Epidermal melanocyte (primary cell): ENCODE data around the gene ACAD11.
"Not testable (repeated sequence)": the region's sequence is repeated elsewhere in the genome, so short reads cannot be mapped to it uniquely, and the experiment has no call there.

Source experiments
- DNase-seq: peaks from one replicate; pipeline ENCODE4 v3.0.0; 2011; ENCODE audit warnings: low spot score; ENCODE audit not compliant: insufficient read length

Gene ACAD11

DNA sequence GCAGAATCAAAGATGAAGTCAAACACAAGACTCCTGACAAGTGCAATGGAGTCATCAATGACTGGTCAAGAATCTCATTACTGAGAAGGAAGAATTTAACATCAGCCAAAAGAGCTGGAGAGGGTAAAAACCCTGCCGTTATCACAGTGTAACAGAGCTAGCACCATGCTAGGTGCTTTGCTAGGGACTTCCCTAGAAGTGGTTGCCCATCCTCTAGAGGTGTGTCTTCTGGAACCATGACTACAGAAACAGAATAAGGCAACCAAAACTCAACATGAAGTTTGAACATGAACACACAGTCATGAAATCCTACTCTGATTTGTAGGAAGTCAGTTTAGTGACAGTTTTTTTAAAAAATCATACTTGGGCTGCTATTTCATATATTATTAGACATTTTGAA is 9.5 kb downstream of the ACAD11 start:
- no peak for DNase-seq

DNA sequence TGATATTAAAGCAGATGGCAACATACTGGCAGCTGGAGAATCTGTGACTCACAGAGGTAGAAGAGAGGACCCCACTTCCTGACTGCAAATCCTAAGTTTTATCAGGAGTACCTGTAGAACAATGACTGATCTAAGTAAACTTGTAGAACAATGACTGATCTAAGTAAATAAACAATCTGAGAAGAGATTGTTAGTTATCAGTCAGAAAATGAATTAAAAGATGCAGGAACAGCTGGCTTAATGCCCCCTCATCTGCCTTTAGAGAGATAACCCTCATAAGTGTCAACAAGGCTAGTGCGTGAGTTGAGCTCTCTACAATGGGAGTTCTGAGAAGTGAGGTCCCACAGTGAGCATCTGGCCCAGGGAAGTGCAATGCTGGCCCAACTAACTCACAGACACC is 14.6 kb downstream of the ACAD11 start:
- DNase-seq = no peak

DNA sequence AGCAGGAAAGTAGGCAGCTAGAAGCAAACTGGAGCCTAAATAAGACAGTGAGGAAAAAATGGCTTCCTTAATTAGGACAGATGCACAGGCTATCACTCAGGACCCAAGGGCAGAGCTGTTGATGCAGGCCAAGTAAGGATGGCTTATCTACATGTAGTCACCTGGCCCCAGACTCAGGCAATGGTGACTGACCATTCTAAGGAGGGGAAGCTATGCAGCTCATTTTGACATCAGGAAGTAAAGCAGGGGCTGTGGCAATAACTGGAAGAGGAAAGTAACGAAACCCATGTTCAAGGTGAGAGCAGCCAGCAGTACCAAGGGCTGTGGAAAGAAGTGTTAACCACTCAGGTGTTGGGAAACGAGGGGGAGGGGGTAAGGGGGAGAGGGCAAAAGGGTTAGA is 16.2 kb downstream of the ACAD11 start:
- no peak for DNase-seq

DNA sequence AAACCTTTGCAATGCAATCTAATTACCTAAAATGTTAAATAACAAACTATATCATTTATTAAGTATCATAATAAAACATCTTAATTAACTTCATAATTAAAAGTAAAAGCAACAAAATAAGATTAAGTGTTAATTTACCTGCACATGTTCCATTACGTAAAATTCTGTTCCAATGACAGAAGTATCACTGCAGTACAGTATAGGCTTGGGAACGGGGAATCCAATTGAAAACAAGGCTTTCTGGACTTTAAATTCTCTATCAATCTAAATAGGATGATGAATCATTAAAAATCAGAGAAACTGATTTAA is 17.1 kb downstream of the ACAD11 start:
- DNase-seq = no peak

DNA sequence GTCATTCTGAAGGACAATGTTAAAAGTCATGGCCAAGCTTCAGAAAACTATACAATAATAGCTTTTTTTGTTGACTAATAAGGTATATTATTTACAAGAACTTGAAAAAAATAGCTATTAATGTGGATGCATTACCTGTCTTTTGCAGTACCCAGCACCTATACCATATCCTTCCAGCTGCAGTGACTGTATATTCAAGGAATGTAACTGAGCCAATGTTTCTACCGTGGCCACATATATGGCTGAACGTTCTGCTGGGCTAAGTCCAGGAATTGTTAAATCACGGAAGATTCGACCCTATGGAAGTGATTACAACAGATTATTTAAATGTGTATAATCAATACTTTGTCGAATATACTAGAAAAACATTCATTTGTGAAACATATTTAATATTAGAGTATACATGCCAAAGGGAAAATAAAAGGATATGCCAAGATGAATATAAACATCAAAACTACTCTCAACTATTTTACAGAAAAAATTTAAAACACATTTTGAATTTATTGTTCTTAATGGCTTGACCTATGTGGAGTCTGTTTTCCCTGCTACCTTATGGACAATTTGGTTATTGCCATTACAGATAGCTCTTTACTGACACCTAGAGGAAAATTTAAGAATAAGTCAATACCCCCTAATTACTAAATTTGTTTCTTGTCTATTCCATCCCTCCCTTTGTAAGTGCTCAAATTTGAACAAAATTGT is 17.6 kb downstream of the ACAD11 start:
- DNase-seq = peak; percentile 55

DNA sequence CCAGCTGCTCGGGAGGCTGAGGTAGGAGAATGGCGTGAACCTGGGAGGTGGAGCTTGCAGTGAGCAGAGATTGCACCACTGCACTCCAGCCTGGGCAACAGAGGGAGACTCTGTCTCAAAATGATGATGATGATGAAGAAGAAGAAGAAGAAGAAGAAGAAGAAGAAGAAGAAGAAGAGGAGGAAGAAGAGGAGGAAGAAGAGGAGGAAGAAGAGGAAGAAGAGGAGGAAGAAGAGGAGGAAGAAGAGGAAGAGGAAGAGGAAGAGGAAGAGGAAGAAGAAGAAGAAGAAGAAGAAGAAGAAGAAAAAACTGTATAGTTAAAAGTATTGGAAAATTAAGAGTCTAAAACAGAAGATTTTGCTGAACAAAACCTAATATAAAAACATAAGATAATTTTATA is 18.2 kb downstream of the ACAD11 start:
- not testable (repeated sequence) for DNase-seq

DNA sequence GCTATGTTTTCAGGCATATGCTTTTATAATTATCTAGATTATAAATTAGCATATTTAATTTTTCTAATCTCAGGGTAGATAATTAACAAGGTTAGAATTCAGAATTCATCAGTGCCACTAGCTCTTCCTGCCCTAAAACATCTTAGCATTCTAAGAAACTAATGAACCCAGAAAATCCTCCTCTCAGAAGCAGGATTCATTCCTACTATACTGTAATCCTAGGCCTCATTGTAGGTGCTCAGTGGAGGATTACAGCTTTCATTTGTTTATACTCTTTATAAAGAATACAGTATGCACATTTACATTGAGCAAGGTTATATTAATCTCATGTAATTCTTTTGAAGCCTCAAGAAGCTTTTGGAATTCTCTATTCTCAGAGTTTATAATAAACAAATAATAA is 20.9 kb downstream of the ACAD11 start:
- DNase-seq = no peak

DNA sequence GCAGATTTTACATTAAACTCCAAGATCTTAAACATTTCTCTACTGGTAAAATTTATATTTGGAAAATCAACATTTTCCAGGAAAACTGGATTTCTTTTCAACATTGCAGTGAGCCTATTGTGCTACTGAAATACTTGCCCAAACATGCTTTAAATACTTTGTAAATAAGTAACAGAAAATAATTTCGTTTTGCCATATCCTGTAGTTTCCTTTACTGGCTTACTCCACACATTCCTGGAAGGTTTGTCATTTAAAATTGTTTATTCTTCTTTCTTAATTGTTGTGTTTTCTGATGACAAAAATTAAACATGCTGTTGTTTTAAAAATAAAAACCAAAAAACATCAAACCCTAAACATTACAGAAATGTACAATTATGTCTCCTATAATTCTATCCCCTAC is 22.0 kb downstream of the ACAD11 start:
- DNase-seq = peak; percentile 23

DNA sequence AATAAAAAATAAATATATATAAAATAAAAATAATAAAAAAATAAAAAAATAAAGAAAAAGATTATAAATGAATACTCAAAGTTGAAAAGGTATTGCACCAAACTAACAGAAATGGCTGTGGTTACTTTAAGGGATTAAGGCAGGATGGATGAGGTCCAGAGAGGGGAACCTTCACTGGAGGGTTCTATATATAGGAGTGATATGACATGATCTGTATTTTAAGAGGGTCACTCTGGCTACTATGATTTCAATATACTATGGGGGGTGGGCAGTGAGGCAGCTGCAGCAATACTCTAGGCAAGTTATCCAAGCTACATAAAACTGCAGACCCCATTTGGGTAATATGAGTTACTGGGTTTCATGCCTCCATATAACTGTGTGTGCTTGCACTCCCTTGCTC is 24.6 kb downstream of the ACAD11 start:
- no peak for DNase-seq

DNA sequence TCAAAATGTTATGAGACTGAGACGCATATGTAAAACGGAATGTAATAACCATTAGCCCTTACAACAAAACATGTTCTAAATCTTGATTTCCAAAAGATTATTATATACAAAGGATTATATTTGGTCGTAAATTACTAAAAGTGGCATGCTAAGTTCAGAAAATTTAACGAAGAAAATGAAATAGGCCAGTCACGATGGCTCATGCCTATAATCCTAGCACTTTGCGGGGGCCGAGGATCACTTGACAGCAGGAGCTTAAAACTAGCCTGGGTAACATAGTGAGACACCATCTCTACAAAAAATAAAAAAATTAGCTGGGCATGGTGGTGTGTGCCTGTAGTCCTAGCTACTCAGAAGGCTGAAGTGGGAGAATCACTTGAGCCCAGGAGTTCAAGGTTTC is 29.0 kb downstream of the ACAD11 start:
- DNase-seq = no peak

DNA sequence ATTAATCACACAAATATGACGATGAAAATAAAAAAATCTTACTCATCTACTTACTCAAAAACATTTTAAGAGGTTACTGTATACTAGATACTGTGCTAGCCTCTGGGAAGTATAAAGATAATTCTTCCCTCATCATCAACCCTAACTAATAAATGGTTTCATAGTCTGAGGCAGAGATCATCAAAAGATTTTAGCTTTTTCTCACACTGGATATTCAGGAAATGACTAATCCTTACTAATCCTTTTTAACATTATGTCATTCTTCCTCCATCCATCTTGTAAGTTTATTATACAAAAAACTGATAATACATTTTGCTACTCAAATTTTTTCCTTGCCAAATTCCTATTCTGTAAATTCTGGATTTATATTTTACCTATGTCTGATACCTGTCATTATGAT is 29.7 kb downstream of the ACAD11 start:
- DNase-seq = no peak

DNA sequence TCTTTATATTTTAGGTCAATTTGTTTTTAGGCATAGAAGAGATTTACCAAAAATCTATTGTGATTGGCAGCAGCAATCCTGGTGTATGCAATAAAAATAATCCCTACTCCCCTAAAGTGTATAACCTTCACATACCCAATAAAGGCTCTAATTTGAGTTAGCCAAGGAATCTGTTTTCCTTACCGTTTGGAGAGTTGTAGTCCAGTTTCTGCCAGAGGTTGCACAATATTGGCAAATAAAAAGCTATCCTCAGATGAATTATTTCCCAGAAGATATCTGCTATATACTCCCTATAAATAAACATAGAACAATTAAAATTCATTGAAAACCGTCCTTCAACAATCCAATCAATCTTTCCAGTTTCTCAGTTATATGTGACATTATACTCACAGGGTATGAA is 31.5 kb downstream of the ACAD11 start:
- no peak for DNase-seq

DNA sequence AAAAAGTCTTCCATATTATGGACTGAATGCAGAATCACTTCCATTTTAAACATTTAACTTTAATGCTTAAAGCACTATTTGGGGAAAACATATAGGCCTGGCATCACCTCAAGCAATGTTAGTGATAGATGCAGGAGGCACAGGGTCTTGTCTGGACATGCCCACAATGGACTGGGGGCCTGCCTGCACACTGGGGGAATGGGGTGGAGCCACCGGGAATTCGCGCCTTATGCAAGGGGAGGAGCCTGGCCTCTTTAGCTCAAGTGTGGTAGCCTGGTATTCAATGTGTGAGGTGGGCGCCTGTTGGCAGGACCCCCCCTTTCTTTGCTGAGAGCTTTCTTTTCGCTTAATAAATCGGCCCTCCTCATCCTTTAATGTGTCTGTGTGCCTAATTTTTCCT is 32.7 kb downstream of the ACAD11 start:
- DNase-seq = no peak

DNA sequence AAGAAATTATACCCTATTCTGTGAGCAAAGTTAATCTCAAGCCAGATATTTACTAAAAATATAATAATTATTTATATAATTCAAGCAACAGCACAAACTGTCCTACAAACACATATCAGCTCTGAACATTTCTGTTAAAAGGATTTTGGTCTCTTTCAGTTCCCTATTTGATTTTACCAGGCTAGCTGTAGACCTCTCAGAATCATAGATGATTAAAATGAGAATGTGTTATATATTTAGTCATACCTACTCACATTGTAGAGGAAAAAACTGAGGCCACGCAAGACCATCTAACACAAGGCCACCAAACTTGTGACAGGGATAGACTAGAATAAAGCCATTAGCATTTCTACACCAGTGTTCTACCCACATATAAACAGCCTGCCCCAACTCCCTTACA is 34.0 kb downstream of the ACAD11 start:
- no peak for DNase-seq

DNA sequence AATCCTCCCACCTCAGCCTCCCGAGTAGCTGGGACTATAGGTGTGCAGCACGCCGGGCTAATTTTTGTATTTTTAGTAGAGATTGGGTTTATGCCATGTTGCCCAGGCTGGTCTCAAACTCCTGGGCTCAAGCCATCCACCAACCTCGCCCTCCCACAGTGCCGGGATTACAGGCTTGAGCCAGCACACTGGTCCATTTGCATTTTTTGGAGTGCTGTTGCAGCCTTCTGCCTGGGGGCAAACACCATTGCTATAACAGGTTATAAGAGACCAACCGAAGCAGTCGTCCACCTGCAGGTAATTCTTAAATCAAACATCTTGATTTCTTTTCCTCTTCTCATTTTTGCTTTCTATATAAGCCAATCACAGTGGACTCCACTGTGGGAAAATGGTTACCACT is 34.8 kb downstream of the ACAD11 start:
- DNase-seq = no peak

DNA sequence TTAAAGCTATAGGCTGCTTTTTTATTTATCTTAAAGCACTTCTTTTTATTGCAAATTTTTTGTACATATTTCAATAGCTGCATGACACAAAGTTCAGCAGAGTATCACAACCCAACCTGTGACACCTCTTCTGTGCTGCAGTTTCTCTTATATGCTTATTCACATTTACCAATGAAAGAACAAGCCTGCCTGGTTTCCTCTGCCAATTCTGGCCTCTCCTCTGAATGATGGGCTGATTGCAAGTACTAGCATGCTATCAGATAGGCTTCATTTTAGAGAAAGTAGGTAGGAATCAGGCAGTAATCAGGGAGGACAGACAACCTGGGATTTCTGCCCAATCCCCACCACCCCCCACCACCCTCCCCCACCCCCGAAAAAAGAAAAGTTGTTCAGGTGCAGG is 36.0 kb downstream of the ACAD11 start:
- no peak for DNase-seq

DNA sequence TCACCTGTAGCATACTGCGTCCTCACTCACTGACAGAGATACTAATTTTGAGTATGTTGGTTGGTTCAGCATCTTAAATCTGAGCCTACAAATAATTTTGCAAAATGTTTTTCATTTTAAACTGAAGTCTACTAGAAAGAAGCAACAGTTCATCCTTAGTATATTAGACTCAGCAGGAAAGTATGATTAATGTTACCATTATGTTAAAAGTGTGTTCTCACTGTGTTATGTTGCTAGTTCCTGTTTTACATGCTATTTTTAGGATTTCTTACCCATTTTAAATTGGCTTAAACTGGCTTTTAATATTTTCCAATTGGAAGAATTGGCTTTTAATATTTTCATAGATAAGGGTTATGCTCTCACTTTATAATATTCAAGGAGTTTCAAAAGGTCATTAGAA is 36.8 kb downstream of the ACAD11 start:
- DNase-seq = no peak

DNA sequence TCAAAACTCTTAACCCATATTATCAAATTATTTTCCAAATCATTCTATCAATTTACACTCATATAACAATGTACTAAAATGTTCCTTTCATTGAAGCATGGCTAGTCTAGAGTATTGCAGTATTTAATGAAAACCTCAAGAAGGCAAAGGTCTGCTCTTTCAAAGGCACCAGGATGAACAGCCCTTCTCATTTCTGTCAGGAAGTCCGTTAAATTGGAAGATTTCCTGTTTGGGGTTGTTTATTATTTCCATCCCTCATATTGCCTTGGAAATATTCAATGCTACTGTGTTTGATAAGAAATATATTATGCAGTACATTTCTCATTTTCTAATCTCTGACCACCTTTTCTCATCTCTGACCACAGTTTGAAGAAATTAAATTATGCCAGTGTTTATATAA is 37.5 kb downstream of the ACAD11 start:
- DNase-seq = no peak

DNA sequence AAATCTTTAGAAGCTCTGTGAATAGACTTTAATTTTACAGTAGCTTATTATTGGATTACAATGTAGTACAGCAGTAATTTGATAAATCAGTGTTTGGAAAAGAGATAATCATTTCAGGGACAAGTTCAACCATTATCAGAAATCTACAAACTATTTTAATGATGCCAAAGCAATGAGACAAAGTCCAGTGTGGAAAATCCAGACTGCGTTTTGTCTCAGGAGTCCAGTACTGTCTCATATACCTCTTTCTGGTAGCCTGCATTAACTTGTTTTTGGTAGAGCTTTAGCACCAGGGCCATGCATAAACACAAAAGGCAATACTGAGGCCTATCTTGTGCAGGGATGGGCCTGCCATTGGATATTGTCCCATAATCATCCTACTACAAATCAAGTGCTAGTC is 42.8 kb downstream of the ACAD11 start:
- DNase-seq = no peak

DNA sequence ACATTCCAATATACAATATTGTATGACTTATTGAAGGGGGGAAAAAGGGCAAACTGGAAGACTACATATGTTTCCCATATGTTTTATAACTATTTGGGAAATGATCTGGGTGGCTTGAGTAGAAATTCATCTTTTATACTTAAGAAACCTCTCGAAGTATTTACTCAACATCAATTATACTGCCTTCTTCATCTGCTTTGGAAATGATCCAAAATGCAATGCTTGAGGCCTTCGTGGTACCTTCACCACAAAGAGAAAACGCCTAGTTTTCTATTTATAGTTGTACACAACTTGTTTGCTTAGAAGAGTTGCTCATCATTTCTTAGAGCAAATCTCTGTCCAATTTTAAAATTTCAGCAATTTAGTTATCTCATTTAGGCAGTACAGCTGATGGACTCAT is 43.7 kb downstream of the ACAD11 start:
- DNase-seq = no peak

DNA sequence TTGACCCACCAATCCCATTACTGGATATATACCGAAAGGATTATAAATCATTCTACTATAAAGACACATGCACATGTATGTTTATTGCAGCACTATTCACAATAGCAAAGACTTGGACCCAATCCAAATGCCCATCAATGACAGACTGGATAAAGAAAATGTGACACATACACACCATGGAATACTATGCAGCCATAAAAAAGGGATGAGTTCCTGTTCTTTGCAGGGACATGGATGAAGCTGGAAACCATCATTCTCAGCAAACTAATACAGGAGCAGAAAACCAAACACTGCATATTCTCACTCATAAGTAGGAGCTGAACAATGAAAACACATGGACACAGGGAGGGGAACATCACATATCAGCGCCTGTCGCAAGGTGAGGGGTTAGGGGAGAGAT is 44.3 kb downstream of the ACAD11 start:
- DNase-seq = not testable (repeated sequence)

DNA sequence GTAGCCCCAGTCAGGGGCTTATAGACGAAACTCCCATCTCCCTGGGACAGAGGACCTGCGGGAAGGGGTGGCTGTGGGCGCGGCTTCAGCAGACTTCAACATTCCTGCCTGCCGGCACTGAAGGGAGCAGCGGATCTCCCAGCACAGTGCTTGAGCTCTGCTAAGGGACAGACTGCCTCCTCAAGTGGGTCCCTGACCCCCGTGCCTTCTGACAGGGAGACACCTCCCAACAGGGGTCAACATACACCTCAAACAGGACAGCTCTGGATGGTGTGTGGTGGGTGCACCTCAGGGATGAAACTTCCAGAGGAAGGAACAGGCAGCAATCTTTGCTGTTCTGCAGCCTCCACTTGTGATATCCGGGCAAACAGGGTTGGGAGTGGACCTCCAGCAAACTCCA is 53.0 kb downstream of the ACAD11 start:
- not testable (repeated sequence) for DNase-seq

DNA sequence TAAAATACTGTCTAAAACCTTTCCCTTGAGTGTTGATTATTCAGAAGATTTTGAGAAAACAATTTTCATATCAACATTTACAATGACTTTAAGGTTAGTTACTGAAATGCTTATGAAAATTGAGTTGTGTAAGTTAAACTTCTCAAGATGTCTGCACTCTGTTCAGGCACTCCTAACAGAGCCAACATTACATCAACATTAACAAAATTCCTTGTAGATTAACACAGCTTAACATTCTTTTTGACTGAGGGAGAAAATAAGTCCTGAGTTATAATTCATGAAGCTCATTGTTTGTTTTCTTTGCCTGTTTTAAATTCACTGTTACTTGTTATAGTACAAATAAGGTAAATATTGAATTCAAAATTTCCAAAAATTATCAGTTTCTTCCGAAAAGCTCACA is 53.5 kb downstream of the ACAD11 start:
- DNase-seq = no peak

DNA sequence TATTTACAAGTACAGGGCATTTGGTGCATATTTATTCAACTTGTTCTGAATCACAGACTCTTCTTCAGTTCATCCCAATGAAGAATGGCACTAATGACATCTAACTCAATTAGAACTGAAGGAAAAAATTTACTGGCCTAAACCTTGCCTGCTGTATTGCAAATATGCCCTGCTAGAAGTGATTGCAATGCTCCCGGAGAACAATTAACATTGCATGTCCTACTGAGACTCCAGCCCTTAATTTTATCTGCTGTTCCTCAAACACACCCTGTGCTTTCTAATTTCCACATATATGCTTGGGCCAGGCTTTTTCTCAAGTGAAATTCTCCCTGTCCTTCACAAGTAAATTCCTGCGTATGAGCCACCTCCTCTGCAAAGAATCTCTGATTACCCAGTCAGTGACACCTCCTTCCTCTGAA is 54.2 kb downstream of the ACAD11 start:
- no peak for DNase-seq
